CD4-positive, alpha-beta T cell (primary cell): ENCODE results near the gene GSK3B. TPM values are rescaled to one million over a fixed set of nuclear protein-coding genes. Genes with fewer than 3 reads are reported as not detected.

Source experiments
- ATAC-seq: fragments of 200-7000 bp; cut with Tn5 transposase; one replicate; pipeline ENCODE4 v1.10.0; 2022; ENCODE audit warnings: mild to moderate bottlenecking; ENCODE audit not compliant: poor library complexity
- CTCF ChIA-PET: fragments of 350-600 bp; sonication (Branson Sonifier 250); formaldehyde crosslinking; loops from one replicate; lab custom pipeline; 2021; ENCODE audit warnings: antibody characterized with exemption, inconsistent platforms; lab: Charles Lee
- POLR2A ChIA-PET: fragments of 350-600 bp; sonication (Branson Sonifier 250); formaldehyde crosslinking; loops from one replicate; lab custom pipeline; 2021; ENCODE audit warnings: antibody characterized with exemption, inconsistent platforms; lab: Charles Lee
- DNase-seq, 14 experiments: peaks; one replicate each; pipeline ENCODE4 v3.0.0-alpha.2; 2013 to 2020; ENCODE audit warnings: mixed read lengths in 2 of 14
- H3K27ac ChIP-seq, 2 donors: one replicate each; pipeline versions ENCODE4 v1.5.1 to v1.7.0; 2013; ENCODE audit warnings: low read length in 2 of 2, low read depth in 1 of 2, mild to moderate bottlenecking in 1 of 2
- H3K27me3 ChIP-seq, 2 experiments: 1 replicate in 1 of 2; 2 replicates in 1 of 2; pipeline versions ENCODE4 v1.6.1 to v1.7.0; 2013; ENCODE audit warnings: low read length in 2 of 2, control low read depth in 1 of 2, mild to moderate bottlenecking in 1 of 2, moderate library complexity in 1 of 2; ENCODE audit not compliant: insufficient read depth in 2 of 2, control insufficient read depth in 1 of 2
- H3K36me3 ChIP-seq: one replicate; pipeline ENCODE4 v1.6.1; 2013; ENCODE audit warnings: low read length, control low read depth; ENCODE audit not compliant: insufficient read depth
- H3K4me1 ChIP-seq: one replicate; pipeline ENCODE4 v1.6.1; 2013; ENCODE audit warnings: low read length, control low read depth; ENCODE audit not compliant: insufficient read depth
- H3K4me3 ChIP-seq: one replicate; pipeline ENCODE4 v1.5.1; 2013; ENCODE audit warnings: mild to moderate bottlenecking, low read length, moderate library complexity
- H3K9me3 ChIP-seq, 2 experiments: 1 replicate in 1 of 2; 2 replicates in 1 of 2; pipeline versions ENCODE4 v1.6.1 to v1.7.0; 2013; ENCODE audit warnings: low read length in 2 of 2, mild to moderate bottlenecking in 2 of 2, control low read depth in 1 of 2, moderate library complexity in 1 of 2; ENCODE audit not compliant: control insufficient read depth in 1 of 2, insufficient read depth in 1 of 2
- H3K27ac Mint-ChIP-seq: one replicate; pipeline ENCODE4 v1.8.0; 2020; ENCODE audit warnings: mixed read lengths
- H3K27me3 Mint-ChIP-seq: one replicate; pipeline ENCODE4 v1.8.0; 2021; ENCODE audit warnings: mixed read lengths
- H3K36me3 Mint-ChIP-seq: one replicate; pipeline ENCODE4 v1.8.0; 2021; ENCODE audit warnings: low read depth, mixed read lengths
- H3K4me1 Mint-ChIP-seq: one replicate; pipeline ENCODE4 v1.8.0; 2021; ENCODE audit warnings: low read depth, mixed read lengths
- H3K4me3 Mint-ChIP-seq: one replicate; pipeline ENCODE4 v1.8.0; 2020; ENCODE audit warnings: mild to moderate bottlenecking, mixed read lengths
- H3K9me3 Mint-ChIP-seq: one replicate; pipeline ENCODE4 v1.8.0; 2020; ENCODE audit warnings: mixed read lengths
- CTCF ChIP-seq: fragments of 200-600 bp; IDR thresholded peaks from one replicate; pipeline ENCODE4 v1.8.0; 2022; ENCODE audit warnings: antibody characterized with exemption, mild to moderate bottlenecking
- intact Hi-C, 2 experiments: fragments of 100-400 bp; cut with DNase I in 1 of 2; cut with micrococcal nuclease in 1 of 2; formaldehyde crosslinking; loops; one replicate each; pipeline versions ENCODE4 v1.15.1 to v1.9.0; 2023 to 2025; cut with DNase I, micrococcal nuclease
- total RNA-seq, 174 experiments: library from RNA in 2 of 174; stranded (reverse) in 2 of 174; gene quantifications; one replicate each; pipeline ENCODE4 v1.2.3 and lab custom pipeline; 2021 to 2026

GSK3B gene
- total RNA-seq, 2 experiments from 2014 or later = 27.9 to 29.1 TPM

- H3K36me3 Mint-ChIP-seq = no peaks in the 10 kb centered on the region
- no peaks in the 10 kb centered on the region for H3K9me3 ChIP-seq
- no peak for ATAC-seq
- H3K27me3 ChIP-seq = no peaks in the 10 kb centered on the region
- ChIA-PET POLR2A (interaction anchor here (0.9 kb wide), 1 partner anchor 58 kb away, joined by 3 read pairs; no protein-coding TSS in a partner anchor), CTCF (no interaction called here)
- no peak for TF ChIP-seq CTCF
- H3K4me1 Mint-ChIP-seq = peaks cover 34% of the 10 kb centered on the region
- H3K4me1 ChIP-seq = peaks cover 12% of the 10 kb centered on the region
- intact Hi-C loops = loop anchor here in 1 of 2 experiments (10.0 kb wide), 1 partner anchor 794 kb away; the partner anchor contains the start of gene ARHGAP31
- no peak overlapping the region for H3K27ac Mint-ChIP-seq
- no peaks in the 10 kb centered on the region for H3K9me3 Mint-ChIP-seq
- no peak overlapping the region for H3K27ac ChIP-seq
- DNase-seq = no peak
- H3K27me3 Mint-ChIP-seq = no peaks in the 10 kb centered on the region
- H3K4me3 ChIP-seq = no peak overlapping the region
- peak overlapping the region; percentile 2 for H3K4me3 Mint-ChIP-seq
- H3K36me3 ChIP-seq = no peaks in the 10 kb centered on the region
These were observed 5.2 kb downstream of the GSK3B start for GRCh38 chr3:120089089-120089488.

GRCh38 chr3:120088622-120089021 lies 5.6 kb downstream of the GSK3B start:
- Histone ChIP-seq H3K4me1 (peaks cover 12% of the 10 kb centered on the region), H3K36me3 (no peaks in the 10 kb centered on the region), H3K27ac (no peak overlapping the region), H3K27me3 (no peaks in the 10 kb centered on the region), H3K9me3 (no peaks in the 10 kb centered on the region), H3K4me3 (no peak overlapping the region)
- Mint-ChIP-seq H3K4me1 (peaks cover 38% of the 10 kb centered on the region), H3K27ac (peak overlapping the region; percentile 5), H3K27me3 (no peaks in the 10 kb centered on the region), H3K9me3 (no peaks in the 10 kb centered on the region), H3K4me3 (peak overlapping the region; percentile 2), H3K36me3 (no peaks in the 10 kb centered on the region)
- no peak for TF ChIP-seq CTCF
- DNase-seq (no peak), ATAC-seq (no peak)
- intact Hi-C loops = loop anchor here in 1 of 2 experiments (10.0 kb wide), 1 partner anchor 794 kb away; the partner anchor contains the start of gene ARHGAP31
- POLR2A ChIA-PET = interaction anchor here (0.9 kb wide), 1 partner anchor 58 kb away, joined by 3 read pairs; no protein-coding TSS in a partner anchor
- CTCF ChIA-PET = no interaction called here

- DNase-seq = no peak
- Mint-ChIP-seq H3K36me3 (peaks cover 23% of the 10 kb centered on the region), H3K9me3 (no peaks in the 10 kb centered on the region), H3K4me1 (peaks cover 80% of the 10 kb centered on the region), H3K27ac (peak overlapping the region; percentile 21), H3K27me3 (no peaks in the 10 kb centered on the region), H3K4me3 (no peak overlapping the region)
- intact Hi-C loops = loop anchor here in 1 of 2 experiments (2.0 to 10.0 kb wide), 2 partner anchors 47 to 787 kb away; partner anchors contain the start of gene ARHGAP31
- no peak overlapping the region for H3K4me3 ChIP-seq
- ChIA-PET POLR2A (interaction anchor here (1.6 to 5.1 kb wide), 2 partner anchors 9 to 13 kb away, joined by 6 to 32 read pairs; partner anchors contain the start of gene GSK3B), CTCF (interaction anchor here (0.6 to 1.1 kb wide), 2 partner anchors 8 to 39 kb away, joined by 3 to 8 read pairs; no protein-coding TSS in a partner anchor)
- H3K27me3 ChIP-seq = no peaks in the 10 kb centered on the region
- ATAC-seq = no peak
- TF ChIP-seq CTCF = no peak
- no peaks in the 10 kb centered on the region for H3K9me3 ChIP-seq
- no peak overlapping the region for H3K27ac ChIP-seq
- no peaks in the 10 kb centered on the region for H3K36me3 ChIP-seq
- peaks cover 25% of the 10 kb centered on the region for H3K4me1 ChIP-seq
These were observed 12.5 kb downstream of the GSK3B start for GRCh38 chr3:120081719-120082118.
